Myocyte (in vitro differentiated cells): ENCODE results near the gene BCAR3. TPM values are rescaled to one million over a fixed set of nuclear protein-coding genes. Genes with fewer than 3 reads are reported as not detected.
"Not testable (repeated sequence)": the region's sequence is repeated elsewhere in the genome, so short reads cannot be mapped to it uniquely, and the experiment has no call there.

ENCODE experiments used
- DNase-seq: peaks from one replicate; pipeline ENCODE4 v3.0.0-alpha.2; 2012; ENCODE audit warnings: low read depth
- total RNA-seq: library from RNA; depleted of rRNA; stranded (reverse); fragments of >200 nt; gene quantifications from 2 replicates; pipeline ENCODE4 v1.2.3, GENCODE V29; 2014

BCAR3 gene
- total RNA-seq, 1 donor from 2014 or later = 46.6 TPM

DNA sequence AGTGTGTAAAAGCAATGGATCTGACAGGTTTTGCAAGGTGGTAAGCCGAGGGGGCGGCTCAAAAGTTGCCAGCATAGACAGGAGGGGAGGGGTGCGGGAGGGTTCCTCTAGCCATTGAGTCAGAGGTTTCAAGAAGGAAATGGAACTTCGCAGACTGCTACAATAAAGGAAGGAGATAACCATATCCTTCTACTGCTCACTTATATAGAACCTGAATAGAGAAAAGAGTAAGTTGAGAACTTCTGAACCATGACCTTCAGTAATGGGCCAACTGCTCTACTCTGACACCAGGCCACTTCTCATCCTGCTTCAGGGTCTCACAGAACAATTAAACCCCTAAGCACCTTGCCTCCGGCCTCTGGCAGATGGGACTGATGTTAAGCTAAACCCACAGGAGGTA lies 26.3 kb upstream of the BCAR3 start:
- DNase-seq = no peak

DNA sequence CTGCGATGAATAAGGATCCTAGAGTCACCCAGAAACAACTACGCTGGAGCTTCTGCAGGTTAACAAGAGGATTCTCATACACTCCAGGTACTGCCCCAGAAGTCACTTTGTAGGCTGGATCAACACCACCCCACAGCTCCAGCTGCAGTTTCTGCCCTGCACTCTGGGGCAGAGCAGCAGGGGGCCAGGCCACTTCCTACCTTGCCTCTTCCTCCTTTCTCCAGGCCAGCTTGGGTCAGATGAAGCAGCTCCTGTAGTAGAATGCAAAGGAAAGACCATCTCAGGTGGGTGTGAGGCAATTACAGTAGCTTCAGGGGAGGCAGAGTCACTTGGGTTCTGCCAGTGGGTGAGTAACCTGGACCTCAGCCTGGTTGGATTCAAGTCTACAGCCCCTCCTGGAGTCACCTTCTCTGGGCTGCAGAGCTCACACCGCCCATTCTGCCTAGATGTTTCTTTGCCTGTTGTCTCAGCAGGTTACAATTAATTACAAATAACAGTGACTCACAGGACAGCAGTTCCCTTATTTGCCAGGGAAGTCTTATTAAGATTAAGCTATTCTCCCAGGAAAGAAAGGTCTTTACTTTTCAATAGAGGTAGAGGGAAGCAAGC lies 24.4 kb upstream of the BCAR3 start:
- no peak for DNase-seq

GRCh38 chr1:93704052-93704451 lies 22.4 kb upstream of the BCAR3 start:
- DNase-seq = no peak

DNA sequence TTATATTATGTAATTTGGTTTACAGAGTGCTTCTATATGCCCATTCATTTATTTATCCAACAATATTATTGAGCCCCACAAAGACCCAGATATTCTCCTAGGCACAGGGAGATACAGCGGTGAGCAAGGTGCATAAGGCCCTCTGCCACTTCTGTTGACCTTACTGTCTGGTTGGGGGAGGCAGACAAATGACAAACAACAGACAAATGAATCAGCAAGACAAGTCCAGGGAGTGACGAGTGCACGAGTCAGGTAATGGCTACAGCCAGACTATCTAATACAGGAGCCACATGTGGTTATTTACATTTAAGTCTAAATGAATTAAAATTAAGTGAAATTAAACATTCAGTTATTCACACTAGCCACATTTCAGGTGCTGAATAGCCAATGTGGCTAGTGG lies 22.0 kb upstream of the BCAR3 start:
- peak; percentile 30 for DNase-seq

GRCh38 chr1:93702828-93703183 lies 21.2 kb upstream of the BCAR3 start:
- DNase-seq = no peak

- DNase-seq = peak; percentile 92
These were observed 20.6 kb upstream of the BCAR3 start for GRCh38 chr1:93702111-93702827.

GRCh38 chr1:93701629-93702028 lies 20.0 kb upstream of the BCAR3 start:
- peak; percentile 99 for DNase-seq

- peak; percentile 31 for DNase-seq
These were observed 19.2 kb upstream of the BCAR3 start for GRCh38 chr1:93700532-93701469.

DNA sequence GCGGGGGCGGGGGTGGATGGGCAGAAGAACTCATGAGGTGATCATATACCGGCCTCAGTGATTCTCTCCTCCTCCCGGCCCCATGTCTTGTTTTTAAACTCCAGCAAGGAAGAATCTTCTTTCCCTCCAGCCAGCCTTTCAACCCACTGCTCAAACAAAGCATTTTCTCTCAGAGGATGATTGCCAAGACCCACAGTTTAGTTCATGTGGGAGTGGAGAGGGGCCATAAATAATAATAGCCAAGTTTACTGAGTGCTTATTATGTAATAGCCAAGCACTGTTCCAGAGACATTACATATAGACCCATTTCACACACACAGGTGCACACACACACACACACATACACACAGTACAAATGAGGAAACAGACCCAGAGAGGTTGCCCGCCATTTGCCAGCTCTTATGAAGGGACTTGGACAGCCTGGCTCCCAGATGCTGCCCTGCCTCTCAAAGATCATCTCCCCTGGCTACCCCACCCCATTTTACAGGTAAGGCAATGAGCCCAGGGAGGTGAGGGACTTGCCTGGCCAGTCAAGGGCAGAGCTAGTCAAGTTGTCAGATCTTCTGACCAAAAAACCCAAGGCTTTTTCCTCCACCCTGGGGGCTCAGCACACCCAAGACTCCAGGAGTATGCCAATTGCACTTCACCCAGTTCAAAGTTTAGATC lies 18.0 kb upstream of the BCAR3 start:
- DNase-seq = no peak

GRCh38 chr1:93699049-93699384 lies 17.4 kb upstream of the BCAR3 start:
- no peak for DNase-seq

DNA sequence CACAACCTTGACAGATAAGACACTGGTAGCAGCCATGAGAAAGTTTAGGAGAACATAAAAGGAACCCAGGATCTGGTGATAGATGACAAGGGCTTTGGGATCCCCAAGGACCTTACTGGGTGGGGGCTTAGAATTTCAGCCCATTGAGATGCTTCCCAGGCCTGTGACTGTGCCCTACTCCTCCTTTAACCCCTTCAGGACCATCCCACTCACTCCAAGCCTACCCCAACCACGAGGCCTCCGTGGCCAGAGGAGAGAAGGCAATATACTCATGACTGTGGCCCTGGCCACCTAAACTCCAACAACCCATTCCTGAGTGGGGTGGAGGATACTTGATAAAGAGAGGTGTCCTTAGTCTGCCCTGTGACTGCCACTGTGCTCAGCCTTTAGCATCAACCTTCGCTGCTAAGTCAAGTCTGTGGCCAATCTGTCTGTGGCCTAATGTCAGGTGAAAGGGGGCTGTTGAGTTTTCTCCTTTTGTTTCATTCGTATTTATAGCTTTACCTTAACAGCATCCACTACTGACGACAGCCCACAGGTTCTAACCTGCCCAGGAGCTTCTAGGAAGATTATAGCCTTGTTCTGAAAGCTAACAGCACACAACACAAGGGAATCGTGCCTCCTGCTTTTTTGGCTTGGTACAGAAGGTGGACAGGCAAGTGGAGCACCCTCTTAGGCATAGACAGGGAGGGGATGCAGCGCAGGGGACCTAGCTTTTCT lies 16.9 kb upstream of the BCAR3 start:
- DNase-seq = no peak

- DNase-seq = not testable (repeated sequence)
These were observed 15.9 kb upstream of the BCAR3 start for GRCh38 chr1:93697566-93697965.

GRCh38 chr1:93695411-93696005 lies 13.9 kb upstream of the BCAR3 start:
- DNase-seq = peak; percentile 41

DNA sequence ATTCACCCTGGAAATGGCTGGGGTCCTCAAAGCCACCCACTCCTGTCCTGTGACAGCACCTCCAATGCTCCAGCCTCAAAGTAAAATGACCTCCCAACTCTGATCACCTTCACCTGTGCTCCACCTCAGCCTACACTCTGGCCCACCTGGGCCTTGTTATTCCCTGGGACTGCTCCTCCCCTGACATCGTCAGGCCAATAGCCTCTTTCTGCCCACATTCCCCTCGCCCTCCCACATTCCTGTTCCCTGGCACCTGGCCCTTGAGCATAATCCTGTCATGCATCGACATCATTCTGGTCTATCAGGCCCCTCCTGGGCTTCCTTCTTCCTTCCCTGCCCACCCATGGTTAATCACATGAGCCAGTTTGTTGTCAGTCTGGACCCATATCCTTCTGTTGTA lies 13.2 kb upstream of the BCAR3 start:
- no peak for DNase-seq

- peak; percentile 88 for DNase-seq
These were observed 12.4 kb upstream of the BCAR3 start for GRCh38 chr1:93694039-93694438.

DNA sequence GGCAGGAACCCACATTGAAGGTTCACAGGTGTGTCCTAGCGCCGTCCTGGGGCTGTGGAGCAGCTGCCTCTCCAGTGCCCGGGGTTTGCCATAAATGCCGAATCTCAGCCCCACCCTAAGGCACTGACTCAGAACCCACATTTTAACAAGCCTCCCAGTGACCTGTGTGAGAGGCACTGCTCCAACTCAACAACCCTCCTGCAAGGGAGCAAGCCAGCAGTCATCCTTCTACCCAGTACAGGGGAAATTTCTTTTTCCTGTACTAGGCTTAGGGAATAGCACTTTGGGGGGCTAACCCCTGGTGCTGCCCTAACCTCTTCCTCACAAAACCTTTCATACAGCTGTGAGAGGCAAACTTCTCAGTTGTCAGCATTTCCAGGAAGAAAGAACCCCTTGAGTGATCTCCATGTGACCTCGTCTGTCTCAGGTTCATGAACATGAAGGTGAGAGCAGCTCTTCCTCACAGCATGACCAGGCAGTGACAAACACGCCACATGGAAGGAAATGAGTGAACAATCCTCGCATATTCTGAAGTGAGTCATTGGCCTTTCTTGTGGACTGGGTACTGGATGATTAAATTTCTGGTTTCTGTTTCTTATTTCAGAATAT lies 11.4 kb upstream of the BCAR3 start:
- peak; percentile 89 for DNase-seq

GRCh38 chr1:93692451-93692861 lies 10.8 kb upstream of the BCAR3 start:
- DNase-seq = no peak

- peak; percentile 66 for DNase-seq
These were observed 10.4 kb upstream of the BCAR3 start for GRCh38 chr1:93692026-93692425.

DNA sequence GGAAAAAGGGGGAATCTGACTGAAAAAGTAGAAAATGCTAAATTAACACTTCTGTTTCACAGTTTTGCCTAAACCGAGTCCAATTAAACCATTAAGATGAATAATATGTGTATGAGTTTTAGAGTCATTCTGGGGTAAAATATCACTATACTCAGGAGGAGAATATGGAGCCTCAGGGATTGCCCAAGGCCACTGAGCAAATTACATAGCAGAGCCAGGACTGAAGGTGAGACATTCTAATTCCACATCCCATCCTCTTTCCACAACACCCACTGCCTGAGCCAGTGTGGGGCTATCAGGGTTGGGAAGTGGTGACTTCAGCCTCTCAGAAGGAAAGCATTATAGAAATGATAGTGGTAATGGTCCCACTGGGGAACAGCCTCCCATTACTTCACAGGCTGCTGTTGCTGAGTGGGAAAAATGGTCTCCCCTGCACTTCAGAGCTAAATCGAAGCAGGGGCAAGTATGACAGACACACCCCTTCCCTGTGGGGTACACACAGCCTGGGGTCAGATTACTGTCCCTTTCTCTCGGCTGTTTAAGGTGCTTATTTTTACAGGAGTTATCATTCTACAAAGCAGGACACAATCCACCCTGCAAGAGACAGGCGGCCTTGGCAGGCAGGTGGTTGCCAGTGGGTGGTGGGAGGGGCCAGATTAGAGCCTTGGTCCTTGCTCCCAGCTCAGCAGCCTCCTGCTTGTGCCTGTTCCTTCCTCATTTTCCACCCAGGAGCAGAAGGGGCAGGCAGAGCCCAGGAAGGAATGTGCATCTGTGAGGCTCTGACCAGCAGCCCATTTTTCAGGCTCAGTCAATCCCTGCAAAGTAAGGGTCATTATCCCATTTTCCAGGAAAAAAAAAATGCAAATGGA lies 9.5 kb upstream of the BCAR3 start:
- DNase-seq = no peak
